HEK293 (cell line): ENCODE results near the gene ZNF821.

Experiments
- PRDM1 ChIP-seq: fragments of 450-650 bp; formaldehyde crosslinking; IDR thresholded peaks from 2 replicates; pipeline ENCODE4; 2016; ENCODE audit warnings: missing biosample characterization, missing genetic modification characterization
- YY2 ChIP-seq: fragments of 450-650 bp; formaldehyde crosslinking; IDR thresholded peaks from 2 replicates; pipeline ENCODE4 v1.5.1; 2016; ENCODE audit warnings: missing biosample characterization, missing genetic modification characterization
- ZBTB21 ChIP-seq: fragments of 450-650 bp; formaldehyde crosslinking; IDR thresholded peaks from 2 replicates; pipeline ENCODE4 v1.5.1; 2017; ENCODE audit warnings: missing biosample characterization, missing genetic modification characterization
- ZNF391 ChIP-seq: fragments of 450-650 bp; formaldehyde crosslinking; IDR thresholded peaks from 2 replicates; pipeline ENCODE4 v1.5.1; 2016; ENCODE audit warnings: low read depth, missing biosample characterization, missing genetic modification characterization, borderline replicate concordance
- ZNF600 ChIP-seq: fragments of 450-650 bp; formaldehyde crosslinking; IDR thresholded peaks from 2 replicates; pipeline ENCODE4 v1.5.1; 2016; ENCODE audit warnings: missing biosample characterization, missing genetic modification characterization
- ZNF664 ChIP-seq: fragments of 450-650 bp; formaldehyde crosslinking; IDR thresholded peaks from 2 replicates; pipeline ENCODE4 v1.5.1; 2016; ENCODE audit warnings: missing biosample characterization, missing genetic modification characterization
- ZNF670 ChIP-seq: fragments of 450-650 bp; formaldehyde crosslinking; IDR thresholded peaks from 2 replicates; pipeline ENCODE4 v1.5.1; 2016; ENCODE audit warnings: missing biosample characterization, missing genetic modification characterization, low read depth
- ZNF707 ChIP-seq: fragments of 450-650 bp; formaldehyde crosslinking; IDR thresholded peaks from 2 replicates; pipeline ENCODE4 v1.5.1; 2016; ENCODE audit warnings: missing biosample characterization, missing genetic modification characterization
- TF ChIP-seq, protein P1 (sequence below): fragments of 450-650 bp; formaldehyde crosslinking; IDR thresholded peaks from 2 replicates; pipeline ENCODE4 v1.5.1; 2016; ENCODE audit warnings: missing biosample characterization, missing genetic modification characterization
- TF ChIP-seq, protein P2 (sequence below): fragments of 450-650 bp; formaldehyde crosslinking; IDR thresholded peaks from 2 replicates; pipeline ENCODE4 v1.5.1; 2016; ENCODE audit warnings: missing biosample characterization, missing genetic modification characterization
- TF ChIP-seq, protein P3 (sequence below): fragments of 450-650 bp; formaldehyde crosslinking; IDR thresholded peaks from 2 replicates; pipeline ENCODE4 v1.5.1; 2017; ENCODE audit warnings: missing biosample characterization, missing genetic modification characterization

DNA sequence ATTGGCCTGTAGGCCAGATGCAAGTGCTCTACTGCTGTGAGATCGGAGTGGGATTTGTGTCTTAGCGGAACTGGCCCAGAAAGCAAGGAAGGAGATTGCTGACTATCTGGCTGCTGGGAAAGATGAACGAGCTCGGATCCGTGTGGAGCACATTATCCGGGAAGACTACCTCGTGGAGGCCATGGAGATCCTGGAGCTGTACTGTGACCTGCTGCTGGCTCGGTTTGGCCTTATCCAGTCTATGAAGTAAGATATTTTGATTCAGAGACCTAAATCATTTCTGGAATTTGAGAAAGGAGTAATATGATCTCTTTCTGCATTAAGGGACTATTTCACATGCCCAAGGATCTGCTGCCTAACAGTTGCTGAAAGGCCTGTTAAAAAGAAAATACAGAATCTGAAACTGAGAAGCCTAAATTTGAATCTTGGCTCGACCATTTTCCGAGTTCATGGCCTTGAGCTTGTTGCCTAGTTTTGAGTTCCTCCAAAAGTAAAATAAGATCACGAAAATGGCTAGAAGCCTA, 32.5 kb upstream of the ZNF821 start:
- TF ChIP-seq, protein P1, sequence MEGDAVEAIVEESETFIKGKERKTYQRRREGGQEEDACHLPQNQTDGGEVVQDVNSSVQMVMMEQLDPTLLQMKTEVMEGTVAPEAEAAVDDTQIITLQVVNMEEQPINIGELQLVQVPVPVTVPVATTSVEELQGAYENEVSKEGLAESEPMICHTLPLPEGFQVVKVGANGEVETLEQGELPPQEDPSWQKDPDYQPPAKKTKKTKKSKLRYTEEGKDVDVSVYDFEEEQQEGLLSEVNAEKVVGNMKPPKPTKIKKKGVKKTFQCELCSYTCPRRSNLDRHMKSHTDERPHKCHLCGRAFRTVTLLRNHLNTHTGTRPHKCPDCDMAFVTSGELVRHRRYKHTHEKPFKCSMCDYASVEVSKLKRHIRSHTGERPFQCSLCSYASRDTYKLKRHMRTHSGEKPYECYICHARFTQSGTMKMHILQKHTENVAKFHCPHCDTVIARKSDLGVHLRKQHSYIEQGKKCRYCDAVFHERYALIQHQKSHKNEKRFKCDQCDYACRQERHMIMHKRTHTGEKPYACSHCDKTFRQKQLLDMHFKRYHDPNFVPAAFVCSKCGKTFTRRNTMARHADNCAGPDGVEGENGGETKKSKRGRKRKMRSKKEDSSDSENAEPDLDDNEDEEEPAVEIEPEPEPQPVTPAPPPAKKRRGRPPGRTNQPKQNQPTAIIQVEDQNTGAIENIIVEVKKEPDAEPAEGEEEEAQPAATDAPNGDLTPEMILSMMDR, result no peak
- TF ChIP-seq YY2 (tag by site-specific recombination), result no peak
- TF ChIP-seq ZBTB21 (tag by site-specific recombination), result no peak
- TF ChIP-seq ZNF391, result no peak
- TF ChIP-seq ZNF707 (tag by site-specific recombination), result no peak
- TF ChIP-seq ZNF664 (tag by site-specific recombination), result no peak
- TF ChIP-seq ZNF600 (tag by site-specific recombination), result no peak
- TF ChIP-seq, protein P2, sequence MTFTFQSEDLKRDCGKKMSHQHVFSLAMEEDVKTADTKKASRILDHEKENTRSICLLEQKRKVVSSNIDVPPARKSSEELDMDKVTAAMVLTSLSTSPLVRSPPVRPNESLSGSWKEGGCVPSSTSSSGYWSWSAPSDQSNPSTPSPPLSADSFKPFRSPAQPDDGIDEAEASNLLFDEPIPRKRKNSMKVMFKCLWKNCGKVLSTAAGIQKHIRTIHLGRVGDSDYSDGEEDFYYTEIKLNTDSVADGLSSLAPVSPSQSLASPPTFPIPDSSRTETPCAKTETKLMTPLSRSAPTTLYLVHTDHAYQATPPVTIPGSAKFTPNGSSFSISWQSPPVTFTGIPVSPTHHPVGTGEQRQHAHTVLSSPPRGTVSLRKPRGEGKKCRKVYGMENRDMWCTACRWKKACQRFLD (tag by site-specific recombination), result no peak
- no peak for TF ChIP-seq ZNF670
- TF ChIP-seq, protein P3, sequence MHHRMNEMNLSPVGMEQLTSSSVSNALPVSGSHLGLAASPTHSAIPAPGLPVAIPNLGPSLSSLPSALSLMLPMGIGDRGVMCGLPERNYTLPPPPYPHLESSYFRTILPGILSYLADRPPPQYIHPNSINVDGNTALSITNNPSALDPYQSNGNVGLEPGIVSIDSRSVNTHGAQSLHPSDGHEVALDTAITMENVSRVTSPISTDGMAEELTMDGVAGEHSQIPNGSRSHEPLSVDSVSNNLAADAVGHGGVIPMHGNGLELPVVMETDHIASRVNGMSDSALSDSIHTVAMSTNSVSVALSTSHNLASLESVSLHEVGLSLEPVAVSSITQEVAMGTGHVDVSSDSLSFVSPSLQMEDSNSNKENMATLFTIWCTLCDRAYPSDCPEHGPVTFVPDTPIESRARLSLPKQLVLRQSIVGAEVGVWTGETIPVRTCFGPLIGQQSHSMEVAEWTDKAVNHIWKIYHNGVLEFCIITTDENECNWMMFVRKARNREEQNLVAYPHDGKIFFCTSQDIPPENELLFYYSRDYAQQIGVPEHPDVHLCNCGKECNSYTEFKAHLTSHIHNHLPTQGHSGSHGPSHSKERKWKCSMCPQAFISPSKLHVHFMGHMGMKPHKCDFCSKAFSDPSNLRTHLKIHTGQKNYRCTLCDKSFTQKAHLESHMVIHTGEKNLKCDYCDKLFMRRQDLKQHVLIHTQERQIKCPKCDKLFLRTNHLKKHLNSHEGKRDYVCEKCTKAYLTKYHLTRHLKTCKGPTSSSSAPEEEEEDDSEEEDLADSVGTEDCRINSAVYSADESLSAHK (tag by site-specific recombination), result no peak
- TF ChIP-seq PRDM1 (tag by site-specific recombination), result no peak
